ENCODE measurements around the gene CCDC178. TPM values are rescaled to one million over a fixed set of nuclear protein-coding genes. Genes with fewer than 3 reads are reported as not detected.

CCDC178 gene
- total RNA-seq, 4 donors from 2014 or later, result 0.73 to 1.1 TPM; not detected in 2

GRCh38 chr18:33239298-33239697 lies 201.2 kb downstream of the CCDC178 start:
- 65 to 76% methylated on average over 1 of the region's 1 CpG for WGBS, 2 donors
- no peak for TF ChIP-seq POLR2A (IDR thresholded peaks at IDR 0.05)
- TF ChIP-seq, protein P1, sequence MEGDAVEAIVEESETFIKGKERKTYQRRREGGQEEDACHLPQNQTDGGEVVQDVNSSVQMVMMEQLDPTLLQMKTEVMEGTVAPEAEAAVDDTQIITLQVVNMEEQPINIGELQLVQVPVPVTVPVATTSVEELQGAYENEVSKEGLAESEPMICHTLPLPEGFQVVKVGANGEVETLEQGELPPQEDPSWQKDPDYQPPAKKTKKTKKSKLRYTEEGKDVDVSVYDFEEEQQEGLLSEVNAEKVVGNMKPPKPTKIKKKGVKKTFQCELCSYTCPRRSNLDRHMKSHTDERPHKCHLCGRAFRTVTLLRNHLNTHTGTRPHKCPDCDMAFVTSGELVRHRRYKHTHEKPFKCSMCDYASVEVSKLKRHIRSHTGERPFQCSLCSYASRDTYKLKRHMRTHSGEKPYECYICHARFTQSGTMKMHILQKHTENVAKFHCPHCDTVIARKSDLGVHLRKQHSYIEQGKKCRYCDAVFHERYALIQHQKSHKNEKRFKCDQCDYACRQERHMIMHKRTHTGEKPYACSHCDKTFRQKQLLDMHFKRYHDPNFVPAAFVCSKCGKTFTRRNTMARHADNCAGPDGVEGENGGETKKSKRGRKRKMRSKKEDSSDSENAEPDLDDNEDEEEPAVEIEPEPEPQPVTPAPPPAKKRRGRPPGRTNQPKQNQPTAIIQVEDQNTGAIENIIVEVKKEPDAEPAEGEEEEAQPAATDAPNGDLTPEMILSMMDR (IDR thresholded peaks at IDR 0.05), result no peak
- intact Hi-C loops (cut with DNase I), result no loop called here
- Histone ChIP-seq H3K4me1 (no peaks in the 10 kb centered on the region), H3K27me3 (no peaks in the 10 kb centered on the region), H3K36me3 (no peaks in the 10 kb centered on the region), H3K27ac (no peak overlapping the region), H3K9me3 (no peaks in the 10 kb centered on the region), H3K4me3 (no peak overlapping the region)
- no peak for DNase-seq

DNA sequence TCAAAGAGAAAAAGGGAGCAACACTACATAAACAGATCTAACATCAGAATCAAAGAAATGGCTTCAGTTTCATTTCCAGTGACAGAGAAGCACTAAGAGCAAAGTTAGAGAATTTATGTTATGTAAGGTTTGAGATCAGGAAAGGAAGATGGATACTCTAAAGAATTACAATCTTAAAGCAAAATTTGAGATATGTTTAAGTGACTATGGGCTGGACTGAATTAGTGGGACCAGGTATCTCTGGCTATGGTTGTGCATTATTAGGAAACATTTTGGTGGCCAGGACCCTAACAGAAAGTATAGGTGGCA lies 208.2 kb downstream of the CCDC178 start:
- DNase-seq, result no peak
- TF ChIP-seq POLR2A (IDR thresholded peaks at IDR 0.05), result no peak
- TF ChIP-seq, protein P1 (IDR thresholded peaks at IDR 0.05), result no peak
- Histone ChIP-seq H3K27ac (no peak overlapping the region), H3K36me3 (no peaks in the 10 kb centered on the region), H3K9me3 (no peaks in the 10 kb centered on the region), H3K4me3 (no peak overlapping the region), H3K4me1 (no peaks in the 10 kb centered on the region), H3K27me3 (no peaks in the 10 kb centered on the region)
- intact Hi-C loops (cut with DNase I), result no loop called here

- H3K4me3 ChIP-seq, result no peak overlapping the region
- H3K27me3 ChIP-seq, result no peaks in the 10 kb centered on the region
- no peaks in the 10 kb centered on the region for H3K36me3 ChIP-seq
- no peaks in the 10 kb centered on the region for H3K4me1 ChIP-seq
- no peak for DNase-seq
- no peaks in the 10 kb centered on the region for H3K9me3 ChIP-seq
- no peak for TF ChIP-seq POLR2A (IDR thresholded peaks at IDR 0.05)
- TF ChIP-seq, protein P1 (IDR thresholded peaks at IDR 0.05), result peak; percentile 31 to 82 (median 73)
- H3K27ac ChIP-seq, result no peak overlapping the region
- intact Hi-C loops (cut with DNase I), result no loop called here
- 57 to 59% methylated on average over 6 of the region's 6 CpGs for WGBS, 2 donors
Measured at GRCh38 chr18:33231474-33232317, 208.8 kb downstream of the CCDC178 start.

DNA sequence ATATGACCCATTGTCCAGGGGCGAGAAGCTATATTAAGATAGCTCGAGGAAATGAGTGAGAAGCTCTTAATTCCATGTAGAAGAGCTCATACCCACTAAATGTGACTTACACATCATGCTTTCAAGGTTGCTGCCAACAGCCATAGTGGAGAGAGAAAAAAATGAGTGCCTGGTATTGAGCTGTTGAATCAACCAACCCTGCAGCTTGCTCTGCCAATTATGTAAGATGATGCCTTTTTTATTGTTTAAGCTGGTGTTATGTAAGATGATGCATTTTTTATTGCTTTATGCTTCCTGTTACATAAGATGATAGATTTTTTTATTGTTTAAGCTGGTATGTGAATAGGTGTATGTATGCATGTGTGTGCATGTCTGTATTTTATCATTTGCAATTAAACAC lies 228.2 kb downstream of the CCDC178 start:
- intact Hi-C loops (cut with DNase I), result no loop called here
- no peaks in the 10 kb centered on the region for H3K27me3 ChIP-seq
- H3K36me3 ChIP-seq, result no peaks in the 10 kb centered on the region
- no peaks in the 10 kb centered on the region for H3K4me1 ChIP-seq
- DNase-seq, result no peak
- no peak for TF ChIP-seq POLR2A (IDR thresholded peaks at IDR 0.05)
- TF ChIP-seq, protein P1 (IDR thresholded peaks at IDR 0.05), result no peak
- H3K4me3 ChIP-seq, result no peak overlapping the region
- WGBS, 2 donors, result 38 to 46% methylated on average over 2 of the region's 2 CpGs
- no peaks in the 10 kb centered on the region for H3K9me3 ChIP-seq
- no peak overlapping the region for H3K27ac ChIP-seq

- Histone ChIP-seq H3K36me3 (no peaks in the 10 kb centered on the region), H3K4me3 (no peak overlapping the region), H3K27ac (no peak overlapping the region), H3K4me1 (no peaks in the 10 kb centered on the region), H3K9me3 (no peaks in the 10 kb centered on the region), H3K27me3 (no peaks in the 10 kb centered on the region)
- intact Hi-C loops (cut with DNase I), result no loop called here
- WGBS, 2 donors, result 28 to 29% methylated on average over 6 of the region's 6 CpGs
- DNase-seq, result no peak
- TF ChIP-seq POLR2A (IDR thresholded peaks at IDR 0.05), result no peak
- TF ChIP-seq, protein P1 (IDR thresholded peaks at IDR 0.05), result peak in 3 of 6 experiments; percentile 15 to 47 (median 43)
Measured at GRCh38 chr18:33210575-33211189, 229.8 kb downstream of the CCDC178 start.

Measured in esophagus squamous epithelium (tissue), 5 donors.